MM.1S (cell line): ENCODE data around the gene RFX2.

Source experiments
- CTCF ChIP-seq: fragments of 300-600 bp; sonication (generic); IDR thresholded peaks from 2 replicates; pipeline ENCODE4 v1.5.1; 2016; ENCODE audit warnings: antibody characterized with exemption, low read length, mixed read lengths
- EZH2 ChIP-seq: fragments of 300-600 bp; sonication (generic); optimal IDR thresholded peaks from 2 replicates; pipeline ENCODE3; 2017; ENCODE audit warnings: low read depth, mild to moderate bottlenecking, antibody characterized with exemption, low read length, mixed read lengths
- EZH2phosphoT487 ChIP-seq: fragments of 300-600 bp; sonication (generic); IDR thresholded peaks from 2 replicates; pipeline ENCODE4 v1.6.1; 2018; ENCODE audit warnings: antibody characterized with exemption, low read length

- no peak for TF ChIP-seq CTCF
- no peak for TF ChIP-seq EZH2
- no peak for TF ChIP-seq EZH2phosphoT487
Observed at GRCh38 chr19:6063576-6064335, 46.5 kb downstream of the RFX2 start.
